ENCODE data around the gene LRP1.
A peak's percentile ranks its signal among the peaks of the same experiment; 100 is the strongest.

The LRP1 gene

GRCh38 chr12:57216921-57217879, 88.9 kb downstream of the LRP1 start:
- H3K27me3 ChIP-seq (ENCODE audit: low read depth, low read length) = peaks cover 66% of the 10 kb centered on the region
- peaks cover 0 to 8% of the 10 kb centered on the region in 2 donors for H3K36me3 ChIP-seq (ENCODE audit: control insufficient read depth in 1 of 2, insufficient read depth in 2 of 2, low read length in 2 of 2)
- no peak overlapping the region for H3K27ac ChIP-seq (ENCODE audit: low read length)
- peak overlapping the region in 1 of 2 donors; percentile 65 for H3K4me3 ChIP-seq (ENCODE audit: low read depth in 1 of 2, low read length in 2 of 2)
- H3K4me1 ChIP-seq (ENCODE audit: control insufficient read depth in 1 of 2, insufficient read depth in 2 of 2, low read length in 2 of 2) = peaks cover 0 to 48% of the 10 kb centered on the region in 2 donors
- no peaks in the 10 kb centered on the region for H3K9me3 ChIP-seq (ENCODE audit: control insufficient read depth in 1 of 2, low read length in 2 of 2)

GRCh38 chr12:57218030-57218853, 90.0 kb downstream of the LRP1 start:
- no peak overlapping the region for H3K27ac ChIP-seq (ENCODE audit: low read length)
- peaks cover 76% of the 10 kb centered on the region for H3K27me3 ChIP-seq (ENCODE audit: low read depth, low read length)
- no peaks in the 10 kb centered on the region for H3K36me3 ChIP-seq (ENCODE audit: control insufficient read depth in 1 of 2, insufficient read depth in 2 of 2, low read length in 2 of 2)
- H3K4me3 ChIP-seq (ENCODE audit: low read depth in 1 of 2, low read length in 2 of 2) = no peak overlapping the region
- peaks cover 0 to 42% of the 10 kb centered on the region in 2 donors for H3K4me1 ChIP-seq (ENCODE audit: control insufficient read depth in 1 of 2, insufficient read depth in 2 of 2, low read length in 2 of 2)
- no peaks in the 10 kb centered on the region for H3K9me3 ChIP-seq (ENCODE audit: control insufficient read depth in 1 of 2, low read length in 2 of 2)

- no peaks in the 10 kb centered on the region for H3K36me3 ChIP-seq (ENCODE audit: control insufficient read depth in 1 of 2, insufficient read depth in 2 of 2, low read length in 2 of 2)
- H3K4me1 ChIP-seq (ENCODE audit: control insufficient read depth in 1 of 2, insufficient read depth in 2 of 2, low read length in 2 of 2) = peaks cover 0 to 33% of the 10 kb centered on the region in 2 donors
- H3K27ac ChIP-seq (ENCODE audit: low read length) = no peak overlapping the region
- H3K4me3 ChIP-seq (ENCODE audit: low read depth in 1 of 2, low read length in 2 of 2) = no peak overlapping the region
- H3K9me3 ChIP-seq (ENCODE audit: control insufficient read depth in 1 of 2, low read length in 2 of 2) = no peaks in the 10 kb centered on the region
- H3K27me3 ChIP-seq (ENCODE audit: low read depth, low read length) = peaks cover 87% of the 10 kb centered on the region
Observed at GRCh38 chr12:57219205-57219992, 91.1 kb downstream of the LRP1 start.

- peaks cover 87% of the 10 kb centered on the region for H3K27me3 ChIP-seq (ENCODE audit: low read depth, low read length)
- H3K4me1 ChIP-seq (ENCODE audit: control insufficient read depth in 1 of 2, insufficient read depth in 2 of 2, low read length in 2 of 2) = peaks cover 0 to 33% of the 10 kb centered on the region in 2 donors
- no peaks in the 10 kb centered on the region for H3K36me3 ChIP-seq (ENCODE audit: control insufficient read depth in 1 of 2, insufficient read depth in 2 of 2, low read length in 2 of 2)
- no peak overlapping the region for H3K27ac ChIP-seq (ENCODE audit: low read length)
- H3K4me3 ChIP-seq (ENCODE audit: low read depth in 1 of 2, low read length in 2 of 2) = no peak overlapping the region
- H3K9me3 ChIP-seq (ENCODE audit: control insufficient read depth in 1 of 2, low read length in 2 of 2) = no peaks in the 10 kb centered on the region
Observed at GRCh38 chr12:57219993-57220754, 91.9 kb downstream of the LRP1 start.

- Histone ChIP-seq H3K27ac (ENCODE audit: low read length) (no peak overlapping the region), H3K27me3 (ENCODE audit: low read depth, low read length) (peaks cover 87% of the 10 kb centered on the region)
Observed at GRCh38 chr12:57220770-57221168, 92.5 kb downstream of the LRP1 start.

GRCh38 chr12:57221169-57221917, 93.1 kb downstream of the LRP1 start:
- peaks cover 0 to 29% of the 10 kb centered on the region in 2 donors for H3K4me1 ChIP-seq (ENCODE audit: control insufficient read depth in 1 of 2, insufficient read depth in 2 of 2, low read length in 2 of 2)
- H3K36me3 ChIP-seq (ENCODE audit: control insufficient read depth in 1 of 2, insufficient read depth in 2 of 2, low read length in 2 of 2) = no peaks in the 10 kb centered on the region
- H3K9me3 ChIP-seq (ENCODE audit: control insufficient read depth in 1 of 2, low read length in 2 of 2) = no peaks in the 10 kb centered on the region
- no peak overlapping the region for H3K27ac ChIP-seq (ENCODE audit: low read length)
- H3K27me3 ChIP-seq (ENCODE audit: low read depth, low read length) = peaks cover 86% of the 10 kb centered on the region
- no peak overlapping the region for H3K4me3 ChIP-seq (ENCODE audit: low read depth in 1 of 2, low read length in 2 of 2)

More at GRCh38 chr12:57220770-57221168, 92.5 kb downstream of the LRP1 start:
- Histone ChIP-seq H3K36me3 (ENCODE audit: control insufficient read depth in 1 of 2, insufficient read depth in 2 of 2, low read length in 2 of 2) (no peaks in the 10 kb centered on the region), H3K4me3 (ENCODE audit: low read depth in 1 of 2, low read length in 2 of 2) (no peak overlapping the region), H3K4me1 (ENCODE audit: control insufficient read depth in 1 of 2, insufficient read depth in 2 of 2, low read length in 2 of 2) (peaks cover 0 to 34% of the 10 kb centered on the region in 2 donors), H3K9me3 (ENCODE audit: control insufficient read depth in 1 of 2, low read length in 2 of 2) (no peaks in the 10 kb centered on the region)

GRCh38 chr12:57222286-57223190, 94.3 kb downstream of the LRP1 start:
- Histone ChIP-seq H3K4me1 (ENCODE audit: control insufficient read depth in 1 of 2, insufficient read depth in 2 of 2, low read length in 2 of 2) (peaks cover 0 to 22% of the 10 kb centered on the region in 2 donors), H3K9me3 (ENCODE audit: control insufficient read depth in 1 of 2, low read length in 2 of 2) (no peaks in the 10 kb centered on the region), H3K36me3 (ENCODE audit: control insufficient read depth in 1 of 2, insufficient read depth in 2 of 2, low read length in 2 of 2) (no peaks in the 10 kb centered on the region), H3K27ac (ENCODE audit: low read length) (no peak overlapping the region), H3K4me3 (ENCODE audit: low read depth in 1 of 2, low read length in 2 of 2) (no peak overlapping the region), H3K27me3 (ENCODE audit: low read depth, low read length) (peaks cover 85% of the 10 kb centered on the region)

- peaks cover 76% of the 10 kb centered on the region for H3K27me3 ChIP-seq (ENCODE audit: low read depth, low read length)
- peaks cover 0 to 18% of the 10 kb centered on the region in 2 donors for H3K4me1 ChIP-seq (ENCODE audit: control insufficient read depth in 1 of 2, insufficient read depth in 2 of 2, low read length in 2 of 2)
- H3K9me3 ChIP-seq (ENCODE audit: control insufficient read depth in 1 of 2, low read length in 2 of 2) = no peaks in the 10 kb centered on the region
- H3K27ac ChIP-seq (ENCODE audit: low read length) = no peak overlapping the region
- H3K36me3 ChIP-seq (ENCODE audit: control insufficient read depth in 1 of 2, insufficient read depth in 2 of 2, low read length in 2 of 2) = no peaks in the 10 kb centered on the region
- H3K4me3 ChIP-seq (ENCODE audit: low read depth in 1 of 2, low read length in 2 of 2) = no peak overlapping the region
Observed at GRCh38 chr12:57223191-57224165, 95.2 kb downstream of the LRP1 start.
